Keratinocyte (primary cell): Measurements from ENCODE around the gene SRGAP3. TPM values are rescaled to one million over a fixed set of nuclear protein-coding genes. Genes with fewer than 3 reads are reported as not detected.

Experiments
- DNase-seq: peaks from one replicate; pipeline ENCODE4 v3.0.0-alpha.2; 2011; ENCODE audit warnings: low read depth, missing footprints, low spot score
- FAIRE-seq: peaks from 2 replicates; lab custom pipeline; 2011; peaks lifted over from hg19 to GRCh38; lab: Jason Lieb, UNC
- H2AFZ ChIP-seq: 2 replicates; pipeline ENCODE4 v1.6.0; 2012; ENCODE audit warnings: low read length, control low read depth, inconsistent platforms; ENCODE audit not compliant: control insufficient read depth
- H3K27ac ChIP-seq: 2 replicates; pipeline ENCODE4 v1.5.1; 2011; ENCODE audit warnings: low read length; ENCODE audit not compliant: control insufficient read depth, insufficient read depth
- H3K27me3 ChIP-seq: 3 replicates; pipeline ENCODE4 v1.6.0; 2011; ENCODE audit warnings: low read length; ENCODE audit not compliant: control insufficient read depth, insufficient read depth; ENCODE audit errors: extremely low read depth
- H3K36me3 ChIP-seq, 2 experiments: 2 replicates in 1 of 2; 3 replicates in 1 of 2; pipeline ENCODE4 v1.5.1; 2011; ENCODE audit warnings: low read length in 2 of 2, mild to moderate bottlenecking in 1 of 2; ENCODE audit not compliant: control insufficient read depth in 2 of 2, insufficient read depth in 2 of 2; ENCODE audit errors: extremely low read depth in 1 of 2
- H3K4me1 ChIP-seq: 3 replicates; pipeline ENCODE4 v1.5.1; 2011; ENCODE audit warnings: low read length; ENCODE audit not compliant: control insufficient read depth, insufficient read depth; ENCODE audit errors: extremely low read depth
- H3K4me2 ChIP-seq: 3 replicates; pipeline ENCODE4 v1.6.0; 2011; ENCODE audit warnings: low read depth, low read length; ENCODE audit not compliant: control insufficient read depth, insufficient read depth; ENCODE audit errors: extremely low read depth
- H3K4me3 ChIP-seq, 3 experiments: fragments of 200-600 bp in 1 of 3; sonication (generic) in 1 of 3; 2 replicates in 2 of 3; 3 replicates in 1 of 3; pipeline ENCODE4 v1.5.1; 2011 to 2016; ENCODE audit warnings: low read length in 3 of 3, mild to moderate bottlenecking in 3 of 3, control low read depth in 2 of 3, inconsistent platforms in 1 of 3, low read depth in 1 of 3, mixed read lengths in 1 of 3, mixed run types in 1 of 3, moderate library complexity in 1 of 3; ENCODE audit not compliant: control insufficient read depth in 2 of 3, insufficient read depth in 2 of 3; ENCODE audit errors: extremely low read depth in 1 of 3
- H3K79me2 ChIP-seq: 2 replicates; pipeline ENCODE4 v1.6.0; 2012; ENCODE audit warnings: low read length; ENCODE audit not compliant: control insufficient read depth, insufficient read depth
- H3K9ac ChIP-seq: 3 replicates; pipeline ENCODE4 v1.6.0; 2011; ENCODE audit warnings: low read length; ENCODE audit not compliant: control insufficient read depth, insufficient read depth; ENCODE audit errors: extremely low read depth
- H3K9me1 ChIP-seq: 3 replicates; pipeline ENCODE4 v1.6.0; 2011; ENCODE audit warnings: low read length; ENCODE audit not compliant: control insufficient read depth, insufficient read depth; ENCODE audit errors: extremely low read depth
- H3K9me3 ChIP-seq: 2 replicates; pipeline ENCODE4 v1.5.1; 2012; ENCODE audit warnings: low read depth, low read length; ENCODE audit not compliant: control insufficient read depth
- H4K20me1 ChIP-seq: 3 replicates; pipeline ENCODE4 v1.6.0; 2011; ENCODE audit warnings: low read length; ENCODE audit not compliant: control insufficient read depth, insufficient read depth; ENCODE audit errors: extremely low read depth
- CTCF ChIP-seq, 3 experiments: IDR thresholded peaks in 1 of 3; conservative IDR thresholded peaks in 1 of 3; optimal IDR thresholded peaks in 1 of 3; 2 replicates in 2 of 3; 3 replicates in 1 of 3; pipeline versions ENCODE3 to v1.5.1; 2011; ENCODE audit warnings: low read length in 3 of 3, mild to moderate bottlenecking in 3 of 3, moderate library complexity in 2 of 3, control low read depth in 1 of 3, inconsistent platforms in 1 of 3; ENCODE audit not compliant: insufficient read depth in 2 of 3; ENCODE audit errors: extremely low read depth in 1 of 3
- EZH2 ChIP-seq: IDR thresholded peaks from one replicate; pipeline ENCODE4 v1.6.1; 2012; ENCODE audit warnings: inconsistent platforms, mild to moderate bottlenecking, low read length, moderate library complexity
- dilution Hi-C: fragments of 300-500 bp; cut with MboI; formaldehyde crosslinking; loops from one replicate; pipeline ENCODE4 v1.7.0; 2020; ENCODE audit warnings: low sequenced_read_pairs; ENCODE audit not compliant: extremely low pct_ligation_motif_present
- polyA plus RNA-seq, 5 experiments: library from polyadenylated mRNA; depleted of rRNA in 3 of 5; stranded (reverse) in 3 of 5; stranded (forward) in 1 of 5; unstranded in 1 of 5; fragments of >200 nt; gene quantifications; 1 replicate in 1 of 5; 2 replicates in 3 of 5; 3 replicates in 1 of 5; pipeline versions ENCODE4 v1.2.1 to v1.2.3, GENCODE V29; 2011 to 2012; ENCODE audit warnings: missing spikeins in 2 of 5, low read depth in 1 of 5, low replicate concordance in 1 of 5

SRGAP3 gene
- polyA plus RNA-seq, 1 donor (not counting 4 experiments of a cell fraction or from before 2014, with no cell fraction given), result 7.2 TPM

GRCh38 chr3:8990266-8991215 is 258.9 kb downstream of the SRGAP3 start:
- Histone ChIP-seq H3K9ac (no peak overlapping the region), H3K79me2 (no peaks in the 10 kb centered on the region), H3K4me3 (no peak overlapping the region), H4K20me1 (no peaks in the 10 kb centered on the region), H3K36me3 (peaks cover 0 to 3% of the 10 kb centered on the region in 2 experiments), H3K4me2 (no peak overlapping the region), H3K27me3 (no peaks in the 10 kb centered on the region), H3K4me1 (no peaks in the 10 kb centered on the region), H2AFZ (no peak overlapping the region), H3K27ac (no peak overlapping the region), H3K9me3 (no peaks in the 10 kb centered on the region), H3K9me1 (peaks cover 2% of the 10 kb centered on the region)
- DNase-seq (no peak), FAIRE-seq (no peak)
- TF ChIP-seq EZH2, result no peak
- TF ChIP-seq CTCF (optimal IDR thresholded peaks at IDR 0.05 in 1 of 3, IDR thresholded peaks at IDR 0.05 in 1 of 3, conservative IDR thresholded peaks at IDR 0.05 in 1 of 3; ENCODE audit: extremely low read depth in 1 of 3, insufficient read depth in 2 of 3, low read length in 3 of 3), result no peak
- dilution Hi-C loops, result loop anchor here (25.0 kb wide), 1 partner anchor 322 kb away; no protein-coding TSS in a partner anchor

GRCh38 chr3:8988791-8989558 is 260.5 kb downstream of the SRGAP3 start:
- Histone ChIP-seq H4K20me1 (no peaks in the 10 kb centered on the region), H3K4me1 (no peaks in the 10 kb centered on the region), H3K9me3 (no peaks in the 10 kb centered on the region), H3K27me3 (no peaks in the 10 kb centered on the region), H2AFZ (no peak overlapping the region), H3K36me3 (peaks cover 0 to 3% of the 10 kb centered on the region in 2 experiments), H3K27ac (no peak overlapping the region), H3K9ac (no peak overlapping the region), H3K9me1 (no peaks in the 10 kb centered on the region), H3K4me3 (no peak overlapping the region), H3K79me2 (no peaks in the 10 kb centered on the region), H3K4me2 (no peak overlapping the region)
- dilution Hi-C loops, result loop anchor here (25.0 kb wide), 1 partner anchor 323 kb away; no protein-coding TSS in a partner anchor
- FAIRE-seq (no peak), DNase-seq (no peak)
- no peak for TF ChIP-seq EZH2
- no peak for TF ChIP-seq CTCF (optimal IDR thresholded peaks at IDR 0.05 in 1 of 3, IDR thresholded peaks at IDR 0.05 in 1 of 3, conservative IDR thresholded peaks at IDR 0.05 in 1 of 3; ENCODE audit: extremely low read depth in 1 of 3, insufficient read depth in 2 of 3, low read length in 3 of 3)
